SK-N-DZ (cell line): ENCODE measurements around the gene ING3.
"Not testable (repeated sequence)": the region's sequence is repeated elsewhere in the genome, so short reads cannot be mapped to it uniquely, and the experiment has no call there.

Experiments
- DNase-seq: peaks from one replicate; pipeline ENCODE4 v3.0.0-alpha.2; 2015; ENCODE audit warnings: low spot score

Gene ING3

GRCh38 chr7:121002757-121003200 is 52.2 kb downstream of the ING3 start:
- DNase-seq = no peak

GRCh38 chr7:121003986-121004685 is 53.6 kb downstream of the ING3 start:
- no peak for DNase-seq

GRCh38 chr7:121005058-121005457 is 54.5 kb downstream of the ING3 start:
- DNase-seq = not testable (repeated sequence)

- DNase-seq = no peak
Measured at GRCh38 chr7:121005996-121006584, 55.5 kb downstream of the ING3 start.

GRCh38 chr7:121006711-121007315 is 56.2 kb downstream of the ING3 start:
- no peak for DNase-seq

GRCh38 chr7:121008816-121009215 is 58.2 kb downstream of the ING3 start:
- DNase-seq = no peak

- no peak for DNase-seq
Measured at GRCh38 chr7:121011401-121011800, 60.8 kb downstream of the ING3 start.

GRCh38 chr7:121012170-121012874 is 61.7 kb downstream of the ING3 start:
- DNase-seq = no peak

GRCh38 chr7:121012919-121013318 is 62.3 kb downstream of the ING3 start:
- no peak for DNase-seq

- DNase-seq = no peak
Measured at GRCh38 chr7:121015560-121015959, 65.0 kb downstream of the ING3 start.

GRCh38 chr7:121016966-121017365 is 66.4 kb downstream of the ING3 start:
- DNase-seq = no peak

GRCh38 chr7:121017586-121017985 is 67.0 kb downstream of the ING3 start:
- DNase-seq = no peak

GRCh38 chr7:121019018-121019417 is 68.4 kb downstream of the ING3 start:
- DNase-seq = no peak

GRCh38 chr7:121020249-121020988 is 69.8 kb downstream of the ING3 start:
- no peak for DNase-seq

- no peak for DNase-seq
Measured at GRCh38 chr7:121020989-121021969, 70.7 kb downstream of the ING3 start.

- no peak for DNase-seq
Measured at GRCh38 chr7:121023194-121023593, 72.6 kb downstream of the ING3 start.

GRCh38 chr7:121023683-121024511 is 73.3 kb downstream of the ING3 start:
- DNase-seq = no peak

- DNase-seq = no peak
Measured at GRCh38 chr7:121024611-121025010, 74.0 kb downstream of the ING3 start.

GRCh38 chr7:121026159-121026558 is 75.6 kb downstream of the ING3 start:
- DNase-seq = no peak
